ENCODE results near the gene ALKBH3. TPM values are rescaled to one million over a fixed set of nuclear protein-coding genes. Genes with fewer than 3 reads are reported as not detected.

Gene ALKBH3
- total RNA-seq, 1 donor from 2014 or later, result 18.1 TPM

DNA sequence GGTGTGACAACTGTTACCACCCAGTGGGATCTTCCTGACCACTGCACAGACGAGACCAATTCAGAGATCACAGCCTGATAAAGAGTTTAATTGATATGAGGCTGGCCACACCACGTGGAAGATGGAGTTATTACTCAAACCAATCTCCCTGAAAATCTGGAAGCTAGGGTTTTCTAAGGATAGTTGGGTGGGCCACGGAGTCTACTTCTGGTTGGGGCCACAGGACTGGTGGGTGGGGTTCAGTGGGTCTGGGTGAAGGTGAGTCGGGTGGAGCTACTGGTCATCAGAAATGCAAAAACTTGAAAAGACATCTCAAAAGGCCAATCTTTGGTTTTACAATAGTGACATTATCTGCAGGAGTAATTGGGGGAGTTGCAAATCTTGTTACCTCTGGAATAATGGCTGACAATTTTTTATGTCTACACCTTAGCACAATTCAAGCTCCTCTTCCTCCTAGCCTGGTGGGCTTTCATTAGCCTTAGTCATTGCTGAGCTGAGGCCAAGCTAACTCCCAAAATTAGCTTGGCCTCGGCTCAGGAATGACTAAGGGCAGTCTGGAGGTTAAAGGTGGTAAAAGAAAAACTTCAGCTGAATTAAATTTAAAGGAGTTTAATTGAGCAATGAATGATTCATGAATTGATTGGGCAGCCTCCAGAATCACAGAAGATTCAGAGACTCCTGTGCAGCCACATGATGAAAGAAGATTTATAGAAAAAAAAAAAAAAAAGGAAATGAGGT, 74.9 kb downstream of the ALKBH3 start:
- no peaks in the 10 kb centered on the region for H3K4me1 ChIP-seq
- H3K27ac ChIP-seq (replicated peaks), result no peak overlapping the region
- no peak for DNase-seq
- no peaks in the 10 kb centered on the region for H3K36me3 ChIP-seq
- TF ChIP-seq, protein P1, sequence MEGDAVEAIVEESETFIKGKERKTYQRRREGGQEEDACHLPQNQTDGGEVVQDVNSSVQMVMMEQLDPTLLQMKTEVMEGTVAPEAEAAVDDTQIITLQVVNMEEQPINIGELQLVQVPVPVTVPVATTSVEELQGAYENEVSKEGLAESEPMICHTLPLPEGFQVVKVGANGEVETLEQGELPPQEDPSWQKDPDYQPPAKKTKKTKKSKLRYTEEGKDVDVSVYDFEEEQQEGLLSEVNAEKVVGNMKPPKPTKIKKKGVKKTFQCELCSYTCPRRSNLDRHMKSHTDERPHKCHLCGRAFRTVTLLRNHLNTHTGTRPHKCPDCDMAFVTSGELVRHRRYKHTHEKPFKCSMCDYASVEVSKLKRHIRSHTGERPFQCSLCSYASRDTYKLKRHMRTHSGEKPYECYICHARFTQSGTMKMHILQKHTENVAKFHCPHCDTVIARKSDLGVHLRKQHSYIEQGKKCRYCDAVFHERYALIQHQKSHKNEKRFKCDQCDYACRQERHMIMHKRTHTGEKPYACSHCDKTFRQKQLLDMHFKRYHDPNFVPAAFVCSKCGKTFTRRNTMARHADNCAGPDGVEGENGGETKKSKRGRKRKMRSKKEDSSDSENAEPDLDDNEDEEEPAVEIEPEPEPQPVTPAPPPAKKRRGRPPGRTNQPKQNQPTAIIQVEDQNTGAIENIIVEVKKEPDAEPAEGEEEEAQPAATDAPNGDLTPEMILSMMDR (IDR thresholded peaks at IDR 0.05; ENCODE audit: borderline replicate concordance), result no peak
- intact Hi-C loops (cut with micrococcal nuclease), result no loop called here
- no peaks in the 10 kb centered on the region for H3K9me3 ChIP-seq (replicated peaks)
- no peak overlapping the region for H3K4me3 ChIP-seq
- no peaks in the 10 kb centered on the region for H3K27me3 ChIP-seq (ENCODE audit: low read depth)

DNA sequence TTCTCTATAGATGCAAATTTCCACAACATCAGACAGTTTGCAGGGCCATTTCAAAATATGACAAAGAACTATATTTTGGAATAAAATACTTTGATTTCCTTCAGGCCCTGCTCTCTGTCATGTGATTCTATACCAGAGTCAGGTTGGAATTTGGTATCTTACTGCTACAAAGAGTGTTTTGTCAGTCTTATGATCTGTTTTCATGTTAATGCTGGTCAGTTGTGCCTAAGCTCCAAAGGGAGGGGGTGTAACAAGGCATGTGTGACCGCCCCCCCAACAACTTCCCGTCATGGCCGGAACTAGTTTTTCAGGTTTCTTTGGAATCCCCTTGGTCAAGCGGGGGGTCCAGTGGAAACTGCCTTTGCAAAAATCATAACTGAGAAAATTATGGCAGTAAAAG, 76.9 kb downstream of the ALKBH3 start:
- TF ChIP-seq, protein P1 (IDR thresholded peaks at IDR 0.05; ENCODE audit: borderline replicate concordance), result no peak
- Histone ChIP-seq H3K27ac (replicated peaks) (no peak overlapping the region), H3K27me3 (ENCODE audit: low read depth) (no peaks in the 10 kb centered on the region), H3K4me1 (peaks cover 5% of the 10 kb centered on the region), H3K36me3 (no peaks in the 10 kb centered on the region), H3K9me3 (replicated peaks) (no peaks in the 10 kb centered on the region), H3K4me3 (no peak overlapping the region)
- DNase-seq, result no peak
- intact Hi-C loops (cut with micrococcal nuclease), result no loop called here

DNA sequence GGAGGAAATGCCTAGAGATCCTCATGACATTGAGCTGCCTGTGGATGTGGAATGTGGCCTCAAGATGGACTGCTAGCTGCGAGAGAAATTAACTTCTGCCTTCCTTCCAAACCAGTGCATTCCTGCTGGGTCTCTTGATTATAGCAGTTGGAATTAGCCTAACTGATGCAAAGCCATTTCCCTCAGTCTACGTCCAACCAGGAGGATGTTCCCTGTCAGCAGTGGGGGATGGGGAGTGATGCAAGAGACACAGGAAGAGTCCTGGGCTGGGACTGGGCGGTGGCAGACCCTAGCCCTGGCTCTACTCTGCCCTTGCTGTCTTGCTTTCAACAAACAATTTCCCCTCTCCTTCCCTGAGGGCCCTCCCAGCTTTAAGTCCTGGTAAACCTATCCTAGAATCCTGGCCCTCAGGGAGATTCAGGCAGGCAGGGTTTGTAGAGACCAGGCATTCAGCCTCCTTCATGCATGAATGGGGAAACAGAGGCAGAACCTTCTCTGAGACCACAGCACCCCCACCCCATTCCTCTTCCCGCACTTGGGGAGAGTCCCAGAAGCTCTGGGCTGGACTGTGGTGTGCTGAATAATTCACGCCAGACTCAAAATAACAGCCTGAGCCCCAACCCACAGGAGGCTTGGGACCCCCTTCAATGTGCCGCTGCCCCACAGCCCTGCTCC, 78.8 kb downstream of the ALKBH3 start:
- TF ChIP-seq, protein P1 (IDR thresholded peaks at IDR 0.05; ENCODE audit: borderline replicate concordance), result no peak
- Histone ChIP-seq H3K27me3 (ENCODE audit: low read depth) (no peaks in the 10 kb centered on the region), H3K4me3 (no peak overlapping the region), H3K4me1 (peaks cover 11% of the 10 kb centered on the region), H3K9me3 (replicated peaks) (no peaks in the 10 kb centered on the region), H3K27ac (replicated peaks) (no peak overlapping the region), H3K36me3 (no peaks in the 10 kb centered on the region)
- intact Hi-C loops (cut with micrococcal nuclease), result no loop called here
- DNase-seq, result no peak

DNA sequence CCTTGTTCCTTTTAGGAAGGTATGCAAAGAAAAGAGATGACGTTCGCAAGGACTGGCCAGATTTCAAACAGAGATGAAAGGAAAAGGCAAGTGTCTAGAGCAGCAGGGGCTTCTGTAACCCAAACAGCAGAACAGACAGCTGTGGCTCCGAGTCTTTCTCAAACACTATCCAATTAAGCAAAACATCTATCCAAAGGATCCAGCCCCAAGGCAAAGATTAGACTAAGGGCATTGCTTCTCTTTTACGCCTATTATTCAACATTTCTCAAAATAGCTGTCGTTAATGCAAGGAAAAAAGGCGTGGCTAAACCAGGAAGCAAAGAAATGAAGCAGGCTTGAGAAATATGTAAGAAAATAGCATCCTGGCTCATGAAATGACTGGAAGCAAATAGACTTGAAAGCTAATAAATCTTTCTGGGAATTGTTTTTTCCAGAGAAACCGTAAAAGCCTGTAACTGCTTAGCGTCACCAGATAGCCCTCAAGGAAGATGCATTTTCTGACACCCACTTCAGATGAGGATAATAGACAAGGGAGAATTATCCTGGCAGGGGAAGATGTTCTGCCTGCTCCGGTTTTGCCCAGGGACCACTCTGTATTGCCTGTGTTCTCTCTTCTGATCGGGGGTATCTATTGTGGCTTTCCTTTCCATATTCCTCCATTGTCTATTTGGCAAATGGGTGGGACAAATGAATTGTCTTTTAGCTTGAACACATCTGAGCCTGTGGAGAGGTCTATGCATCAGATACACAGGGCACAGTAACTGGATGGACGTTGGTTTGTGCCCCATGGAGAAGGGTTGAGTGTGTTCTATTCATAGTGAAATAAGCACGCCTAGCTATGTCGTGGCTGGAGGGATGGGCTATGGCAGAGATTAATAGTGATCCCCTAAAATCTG, 82.0 kb downstream of the ALKBH3 start:
- Histone ChIP-seq H3K4me3 (no peak overlapping the region), H3K4me1 (peaks cover 11% of the 10 kb centered on the region), H3K9me3 (replicated peaks) (peaks cover 17% of the 10 kb centered on the region), H3K27ac (replicated peaks) (no peak overlapping the region), H3K27me3 (ENCODE audit: low read depth) (no peaks in the 10 kb centered on the region), H3K36me3 (no peaks in the 10 kb centered on the region)
- intact Hi-C loops (cut with micrococcal nuclease), result no loop called here
- DNase-seq, result no peak
- TF ChIP-seq, protein P1 (IDR thresholded peaks at IDR 0.05; ENCODE audit: borderline replicate concordance), result no peak

DNA sequence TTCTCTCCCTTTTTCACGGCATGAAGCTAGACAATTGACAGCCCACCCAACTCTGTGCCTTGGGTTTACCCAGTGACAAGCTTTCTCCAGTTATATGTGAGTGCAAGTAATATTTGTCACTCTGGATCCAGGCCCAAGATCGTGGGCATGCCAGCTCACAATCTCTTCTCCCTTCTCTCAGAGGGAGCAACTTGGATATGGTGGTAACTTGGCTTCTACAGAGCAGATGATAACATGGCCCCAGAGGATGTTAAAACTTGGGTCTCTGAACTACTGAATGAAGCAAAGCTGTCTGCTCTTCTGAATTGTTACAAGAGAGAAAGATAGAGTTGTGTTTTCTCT, 82.6 kb downstream of the ALKBH3 start:
- Histone ChIP-seq H3K4me3 (no peak overlapping the region), H3K27ac (replicated peaks) (no peak overlapping the region), H3K4me1 (peaks cover 11% of the 10 kb centered on the region), H3K9me3 (replicated peaks) (peaks cover 17% of the 10 kb centered on the region), H3K27me3 (ENCODE audit: low read depth) (no peaks in the 10 kb centered on the region), H3K36me3 (no peaks in the 10 kb centered on the region)
- DNase-seq, result no peak
- intact Hi-C loops (cut with micrococcal nuclease), result no loop called here
- TF ChIP-seq, protein P1 (IDR thresholded peaks at IDR 0.05; ENCODE audit: borderline replicate concordance), result no peak

Data from left ventricle myocardium inferior (tissue), 1 donor.